Keratinocyte (primary cell): ENCODE data around the gene SEZ6. TPM values are rescaled to one million over a fixed set of nuclear protein-coding genes. Genes with fewer than 3 reads are reported as not detected.

Experiments used
- DNase-seq: peaks from one replicate; pipeline ENCODE4 v3.0.0-alpha.2; 2011; ENCODE audit warnings: low read depth, missing footprints, low spot score
- FAIRE-seq: peaks from 2 replicates; lab custom pipeline; 2011; peaks lifted over from hg19 to GRCh38; lab: Jason Lieb, UNC
- H2AFZ ChIP-seq: 2 replicates; pipeline ENCODE4 v1.6.0; 2012; ENCODE audit warnings: low read length, control low read depth, inconsistent platforms; ENCODE audit not compliant: control insufficient read depth
- H3K27ac ChIP-seq: 2 replicates; pipeline ENCODE4 v1.5.1; 2011; ENCODE audit warnings: low read length; ENCODE audit not compliant: control insufficient read depth, insufficient read depth
- H3K27me3 ChIP-seq: 3 replicates; pipeline ENCODE4 v1.6.0; 2011; ENCODE audit warnings: low read length; ENCODE audit not compliant: control insufficient read depth, insufficient read depth; ENCODE audit errors: extremely low read depth
- H3K36me3 ChIP-seq, 2 experiments: 2 replicates in 1 of 2; 3 replicates in 1 of 2; pipeline ENCODE4 v1.5.1; 2011; ENCODE audit warnings: low read length in 2 of 2, mild to moderate bottlenecking in 1 of 2; ENCODE audit not compliant: control insufficient read depth in 2 of 2, insufficient read depth in 2 of 2; ENCODE audit errors: extremely low read depth in 1 of 2
- H3K4me1 ChIP-seq: 3 replicates; pipeline ENCODE4 v1.5.1; 2011; ENCODE audit warnings: low read length; ENCODE audit not compliant: control insufficient read depth, insufficient read depth; ENCODE audit errors: extremely low read depth
- H3K4me2 ChIP-seq: 3 replicates; pipeline ENCODE4 v1.6.0; 2011; ENCODE audit warnings: low read depth, low read length; ENCODE audit not compliant: control insufficient read depth, insufficient read depth; ENCODE audit errors: extremely low read depth
- H3K4me3 ChIP-seq, 3 experiments: fragments of 200-600 bp in 1 of 3; sonication (generic) in 1 of 3; 2 replicates in 2 of 3; 3 replicates in 1 of 3; pipeline ENCODE4 v1.5.1; 2011 to 2016; ENCODE audit warnings: low read length in 3 of 3, mild to moderate bottlenecking in 3 of 3, control low read depth in 2 of 3, inconsistent platforms in 1 of 3, low read depth in 1 of 3, mixed read lengths in 1 of 3, mixed run types in 1 of 3, moderate library complexity in 1 of 3; ENCODE audit not compliant: control insufficient read depth in 2 of 3, insufficient read depth in 2 of 3; ENCODE audit errors: extremely low read depth in 1 of 3
- H3K79me2 ChIP-seq: 2 replicates; pipeline ENCODE4 v1.6.0; 2012; ENCODE audit warnings: low read length; ENCODE audit not compliant: control insufficient read depth, insufficient read depth
- H3K9ac ChIP-seq: 3 replicates; pipeline ENCODE4 v1.6.0; 2011; ENCODE audit warnings: low read length; ENCODE audit not compliant: control insufficient read depth, insufficient read depth; ENCODE audit errors: extremely low read depth
- H3K9me1 ChIP-seq: 3 replicates; pipeline ENCODE4 v1.6.0; 2011; ENCODE audit warnings: low read length; ENCODE audit not compliant: control insufficient read depth, insufficient read depth; ENCODE audit errors: extremely low read depth
- H3K9me3 ChIP-seq: 2 replicates; pipeline ENCODE4 v1.5.1; 2012; ENCODE audit warnings: low read depth, low read length; ENCODE audit not compliant: control insufficient read depth
- H4K20me1 ChIP-seq: 3 replicates; pipeline ENCODE4 v1.6.0; 2011; ENCODE audit warnings: low read length; ENCODE audit not compliant: control insufficient read depth, insufficient read depth; ENCODE audit errors: extremely low read depth
- EZH2 ChIP-seq: IDR thresholded peaks from one replicate; pipeline ENCODE4 v1.6.1; 2012; ENCODE audit warnings: inconsistent platforms, mild to moderate bottlenecking, low read length, moderate library complexity
- dilution Hi-C: fragments of 300-500 bp; cut with MboI; formaldehyde crosslinking; loops from one replicate; pipeline ENCODE4 v1.7.0; 2020; ENCODE audit warnings: low sequenced_read_pairs; ENCODE audit not compliant: extremely low pct_ligation_motif_present
- polyA plus RNA-seq, 5 experiments: library from polyadenylated mRNA; depleted of rRNA in 3 of 5; stranded (reverse) in 3 of 5; stranded (forward) in 1 of 5; unstranded in 1 of 5; fragments of >200 nt; gene quantifications; 1 replicate in 1 of 5; 2 replicates in 3 of 5; 3 replicates in 1 of 5; pipeline versions ENCODE4 v1.2.1 to v1.2.3, GENCODE V29; 2011 to 2012; ENCODE audit warnings: missing spikeins in 2 of 5, low read depth in 1 of 5, low replicate concordance in 1 of 5
- TF ChIP-seq, protein P1 (sequence below), 3 experiments: IDR thresholded peaks in 1 of 3; conservative IDR thresholded peaks in 1 of 3; optimal IDR thresholded peaks in 1 of 3; 2 replicates in 2 of 3; 3 replicates in 1 of 3; pipeline versions ENCODE3 to v1.5.1; 2011; ENCODE audit warnings: low read length in 3 of 3, mild to moderate bottlenecking in 3 of 3, moderate library complexity in 2 of 3, control low read depth in 1 of 3, inconsistent platforms in 1 of 3; ENCODE audit not compliant: insufficient read depth in 2 of 3; ENCODE audit errors: extremely low read depth in 1 of 3

The SEZ6 gene
- polyA plus RNA-seq, 1 donor (not counting 4 experiments of a cell fraction or from before 2014, with no cell fraction given) = not detected

DNA sequence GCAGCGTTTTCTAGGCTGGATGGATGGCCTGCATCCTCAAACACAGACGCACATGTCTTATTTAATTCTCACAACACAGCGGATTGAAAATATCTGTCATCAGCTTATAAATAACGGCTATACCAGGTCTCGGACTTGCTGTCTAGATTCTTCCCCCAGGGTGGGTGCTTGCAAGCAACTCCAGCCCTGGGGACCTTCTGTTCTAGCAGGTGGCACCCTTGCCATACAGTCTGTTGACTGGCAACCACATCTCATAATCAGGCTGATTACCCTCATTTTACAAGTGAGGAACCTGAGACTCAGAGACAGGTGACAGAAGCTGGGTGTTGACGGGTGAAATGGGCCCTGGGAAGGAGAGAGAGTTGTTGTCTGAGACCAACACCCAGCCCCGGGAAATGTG, 16.2 kb upstream of the SEZ6 start:
- Histone ChIP-seq H3K4me3 (no peak overlapping the region), H3K9ac (no peak overlapping the region), H3K27me3 (peaks cover 70% of the 10 kb centered on the region), H2AFZ (no peak overlapping the region), H3K79me2 (no peaks in the 10 kb centered on the region), H3K4me2 (no peak overlapping the region), H3K36me3 (no peaks in the 10 kb centered on the region), H4K20me1 (no peaks in the 10 kb centered on the region), H3K4me1 (peaks cover 5% of the 10 kb centered on the region), H3K27ac (no peak overlapping the region), H3K9me1 (no peaks in the 10 kb centered on the region), H3K9me3 (no peaks in the 10 kb centered on the region)
- DNase-seq (no peak), FAIRE-seq (no peak)
- TF ChIP-seq, protein P1, sequence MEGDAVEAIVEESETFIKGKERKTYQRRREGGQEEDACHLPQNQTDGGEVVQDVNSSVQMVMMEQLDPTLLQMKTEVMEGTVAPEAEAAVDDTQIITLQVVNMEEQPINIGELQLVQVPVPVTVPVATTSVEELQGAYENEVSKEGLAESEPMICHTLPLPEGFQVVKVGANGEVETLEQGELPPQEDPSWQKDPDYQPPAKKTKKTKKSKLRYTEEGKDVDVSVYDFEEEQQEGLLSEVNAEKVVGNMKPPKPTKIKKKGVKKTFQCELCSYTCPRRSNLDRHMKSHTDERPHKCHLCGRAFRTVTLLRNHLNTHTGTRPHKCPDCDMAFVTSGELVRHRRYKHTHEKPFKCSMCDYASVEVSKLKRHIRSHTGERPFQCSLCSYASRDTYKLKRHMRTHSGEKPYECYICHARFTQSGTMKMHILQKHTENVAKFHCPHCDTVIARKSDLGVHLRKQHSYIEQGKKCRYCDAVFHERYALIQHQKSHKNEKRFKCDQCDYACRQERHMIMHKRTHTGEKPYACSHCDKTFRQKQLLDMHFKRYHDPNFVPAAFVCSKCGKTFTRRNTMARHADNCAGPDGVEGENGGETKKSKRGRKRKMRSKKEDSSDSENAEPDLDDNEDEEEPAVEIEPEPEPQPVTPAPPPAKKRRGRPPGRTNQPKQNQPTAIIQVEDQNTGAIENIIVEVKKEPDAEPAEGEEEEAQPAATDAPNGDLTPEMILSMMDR (optimal IDR thresholded peaks at IDR 0.05 in 1 of 3, IDR thresholded peaks at IDR 0.05 in 1 of 3, conservative IDR thresholded peaks at IDR 0.05 in 1 of 3; ENCODE audit: extremely low read depth in 1 of 3, insufficient read depth in 2 of 3, low read length in 3 of 3) = no peak
- no peak for TF ChIP-seq EZH2
- dilution Hi-C loops = no loop called here

- H3K9me3 ChIP-seq = no peaks in the 10 kb centered on the region
- no peak overlapping the region for H2AFZ ChIP-seq
- peaks cover 78% of the 10 kb centered on the region for H3K27me3 ChIP-seq
- no peak for FAIRE-seq
- no peaks in the 10 kb centered on the region for H3K79me2 ChIP-seq
- no peak for TF ChIP-seq EZH2
- TF ChIP-seq, protein P1 (optimal IDR thresholded peaks at IDR 0.05 in 1 of 3, IDR thresholded peaks at IDR 0.05 in 1 of 3, conservative IDR thresholded peaks at IDR 0.05 in 1 of 3; ENCODE audit: extremely low read depth in 1 of 3, insufficient read depth in 2 of 3, low read length in 3 of 3) = no peak
- H3K27ac ChIP-seq = no peak overlapping the region
- H4K20me1 ChIP-seq = no peaks in the 10 kb centered on the region
- no peak for DNase-seq
- peaks cover 5% of the 10 kb centered on the region for H3K4me1 ChIP-seq
- no peaks in the 10 kb centered on the region for H3K9me1 ChIP-seq
- dilution Hi-C loops = no loop called here
- no peak overlapping the region for H3K4me3 ChIP-seq
- no peak overlapping the region for H3K4me2 ChIP-seq
- H3K36me3 ChIP-seq = no peaks in the 10 kb centered on the region
- H3K9ac ChIP-seq = no peak overlapping the region
These were observed 15.4 kb upstream of the SEZ6 start for GRCh38 chr17:29021226-29021625.
